Mesenchymal stem cell (in vitro differentiated cells and primary cell): ENCODE data around the gene SLC2A1.

Experiments used
- DNase-seq: peaks from one replicate; pipeline ENCODE4 v3.0.0-alpha.2; 2013
- H2AFZ ChIP-seq: one replicate; pipeline ENCODE4 v1.6.1; 2013; ENCODE audit warnings: low read depth, mild to moderate bottlenecking, control low read depth, inconsistent platforms, low read length, moderate library complexity
- H2AK5ac ChIP-seq: 2 replicates; pipeline ENCODE4 v1.6.1; 2013; ENCODE audit warnings: low read length, moderate library complexity, mild to moderate bottlenecking, inconsistent platforms; ENCODE audit not compliant: severe bottlenecking
- H2BK120ac ChIP-seq: one replicate; pipeline ENCODE4 v1.6.1; 2013; ENCODE audit warnings: low read depth, mild to moderate bottlenecking, inconsistent platforms, low read length, moderate library complexity
- H2BK12ac ChIP-seq, 2 experiments: one replicate each; pipeline ENCODE4 v1.6.1; 2013; ENCODE audit warnings: inconsistent platforms in 2 of 2, low read length in 2 of 2, mild to moderate bottlenecking in 2 of 2, moderate library complexity in 2 of 2, control low read depth in 1 of 2
- H2BK15ac ChIP-seq: one replicate; pipeline ENCODE4 v1.6.1; 2013; ENCODE audit warnings: mild to moderate bottlenecking, low read depth, inconsistent platforms; ENCODE audit not compliant: poor library complexity, severe bottlenecking
- H2BK5ac ChIP-seq: 2 replicates; pipeline ENCODE4 v1.6.1; 2013; ENCODE audit warnings: low read depth, mild to moderate bottlenecking, low read length, control low read depth, inconsistent platforms; ENCODE audit not compliant: poor library complexity, severe bottlenecking
- H3K14ac ChIP-seq, 2 experiments: one replicate each; pipeline ENCODE4 v1.6.1; 2013; ENCODE audit warnings: inconsistent platforms in 2 of 2, low read length in 2 of 2, control low read depth in 1 of 2, mild to moderate bottlenecking in 1 of 2, moderate library complexity in 1 of 2
- H3K18ac ChIP-seq, 2 experiments: one replicate each; pipeline ENCODE4 v1.6.1; 2013; ENCODE audit warnings: inconsistent platforms in 2 of 2, low read length in 2 of 2, control low read depth in 1 of 2, low read depth in 1 of 2, mild to moderate bottlenecking in 1 of 2
- H3K23ac ChIP-seq, 2 experiments: one replicate each; pipeline ENCODE4 v1.6.1; 2013; ENCODE audit warnings: inconsistent platforms in 2 of 2, low read length in 2 of 2, mild to moderate bottlenecking in 2 of 2, moderate library complexity in 2 of 2, control low read depth in 1 of 2
- H3K27ac ChIP-seq: 2 replicates; pipeline ENCODE4 v1.5.1; 2013; ENCODE audit warnings: mild to moderate bottlenecking, moderate library complexity, low read length, control low read depth, inconsistent platforms; ENCODE audit not compliant: poor library complexity, severe bottlenecking
- H3K27me3 ChIP-seq, 2 experiments: 2 replicates each; pipeline versions ENCODE4 v1.6.1 to v1.7.0; 2013; ENCODE audit warnings: low read length in 2 of 2, mild to moderate bottlenecking in 2 of 2, moderate library complexity in 2 of 2, control low read depth in 1 of 2, inconsistent platforms in 1 of 2; ENCODE audit not compliant: control insufficient read depth in 1 of 2, insufficient read depth in 1 of 2
- H3K36me3 ChIP-seq, 2 experiments: 2 replicates each; pipeline versions ENCODE4 v1.6.1 to v1.7.0; 2013; ENCODE audit warnings: low read length in 2 of 2, control low read depth in 1 of 2, inconsistent platforms in 1 of 2, low read depth in 1 of 2, mild to moderate bottlenecking in 1 of 2; ENCODE audit not compliant: insufficient read depth in 2 of 2, control insufficient read depth in 1 of 2
- H3K4ac ChIP-seq, 2 experiments: one replicate each; pipeline ENCODE4 v1.6.1; 2013; ENCODE audit warnings: inconsistent platforms in 2 of 2, low read length in 2 of 2, mild to moderate bottlenecking in 2 of 2, moderate library complexity in 2 of 2, control low read depth in 1 of 2, low read depth in 1 of 2
- H3K4me1 ChIP-seq: 2 replicates; pipeline ENCODE4 v1.6.1; 2013; ENCODE audit warnings: low read depth, low read length, control low read depth; ENCODE audit not compliant: control insufficient read depth, insufficient read depth
- H3K4me2 ChIP-seq: 2 replicates; pipeline ENCODE4 v1.6.1; 2013; ENCODE audit warnings: low read length, mild to moderate bottlenecking, inconsistent platforms; ENCODE audit not compliant: poor library complexity, severe bottlenecking
- H3K4me3 ChIP-seq, 2 experiments: 2 replicates each; pipeline versions ENCODE4 v1.5.1 to v1.7.0; 2013; ENCODE audit warnings: low read length in 2 of 2, mild to moderate bottlenecking in 2 of 2, control low read depth in 1 of 2, low read depth in 1 of 2; ENCODE audit not compliant: insufficient read depth in 1 of 2
- H3K79me1 ChIP-seq: replicated peaks from 2 replicates; pipeline ENCODE4 v1.6.1; 2013; ENCODE audit warnings: mild to moderate bottlenecking, control low read depth, low read length, inconsistent platforms; ENCODE audit not compliant: poor library complexity, severe bottlenecking
- H3K9ac ChIP-seq: 2 replicates; pipeline ENCODE4 v1.7.0; 2013; ENCODE audit warnings: mild to moderate bottlenecking, low read length, moderate library complexity
- H3K9me3 ChIP-seq: 2 replicates; pipeline ENCODE4 v1.7.0; 2013; ENCODE audit warnings: mild to moderate bottlenecking, low read length; ENCODE audit not compliant: control insufficient read depth
- H4K8ac ChIP-seq: one replicate; pipeline ENCODE4 v1.6.1; 2013; ENCODE audit warnings: inconsistent platforms, mild to moderate bottlenecking, low read length, moderate library complexity
- H4K91ac ChIP-seq: one replicate; pipeline ENCODE4 v1.6.1; 2013; ENCODE audit warnings: mild to moderate bottlenecking, low read length, inconsistent platforms
- WGBS: methylation state at CpG from one replicate; pipeline ENCODE4 v1.1.7; 2013; ENCODE audit warnings: mixed read lengths; 5-methylcytosine and 5-hydroxymethylcytosine counted together

SLC2A1 gene

DNA sequence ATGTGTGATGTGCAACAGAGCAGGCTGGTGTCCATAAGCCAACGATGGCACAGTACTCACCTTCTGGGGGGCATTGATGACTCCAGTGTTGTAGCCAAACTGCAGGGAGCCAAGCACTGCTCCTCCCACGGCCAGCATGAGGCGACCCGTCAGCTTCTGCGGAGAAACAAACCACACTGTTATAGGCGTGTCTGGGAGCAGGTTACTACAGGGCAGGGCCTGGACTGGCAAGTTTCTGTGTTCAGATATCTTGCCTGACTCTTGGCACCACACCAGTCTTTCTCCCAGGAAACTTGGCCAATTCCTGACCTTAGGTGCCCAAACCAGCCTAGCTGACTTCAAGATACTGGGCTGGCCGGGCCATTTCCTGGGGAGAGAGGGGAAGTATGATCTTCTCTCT, 15.5 kb downstream of the SLC2A1 start:
- Histone ChIP-seq H2BK5ac (no peak overlapping the region), H3K27ac (peak overlapping the region; percentile 87), H3K27me3 (no peaks in the 10 kb centered on the region), H2AK5ac (peak overlapping the region; percentile 29), H3K9me3 (no peaks in the 10 kb centered on the region), H4K8ac (no peak overlapping the region), H3K4me3 (no peak overlapping the region), H3K14ac (no peak overlapping the region), H3K79me1 (peaks cover 19% of the 10 kb centered on the region), H3K36me3 (peaks cover 0 to 64% of the 10 kb centered on the region in 2 experiments), H2AFZ (no peak overlapping the region), H3K4me2 (no peak overlapping the region), H2BK120ac (peak overlapping the region; percentile 42), H3K9ac (no peak overlapping the region), H3K4ac (peak overlapping the region in 1 of 2 experiments; percentile 37), H4K91ac (peak overlapping the region; percentile 90), H2BK15ac (peak overlapping the region; percentile 73), H3K23ac (no peak overlapping the region), H3K4me1 (peaks cover 65% of the 10 kb centered on the region), H2BK12ac (peak overlapping the region; percentile 27 to 59), H3K18ac (peak overlapping the region in 1 of 2 experiments; percentile 14)
- 95% methylated on average over 7 of the region's 7 CpGs for WGBS
- DNase-seq = no peak

DNA sequence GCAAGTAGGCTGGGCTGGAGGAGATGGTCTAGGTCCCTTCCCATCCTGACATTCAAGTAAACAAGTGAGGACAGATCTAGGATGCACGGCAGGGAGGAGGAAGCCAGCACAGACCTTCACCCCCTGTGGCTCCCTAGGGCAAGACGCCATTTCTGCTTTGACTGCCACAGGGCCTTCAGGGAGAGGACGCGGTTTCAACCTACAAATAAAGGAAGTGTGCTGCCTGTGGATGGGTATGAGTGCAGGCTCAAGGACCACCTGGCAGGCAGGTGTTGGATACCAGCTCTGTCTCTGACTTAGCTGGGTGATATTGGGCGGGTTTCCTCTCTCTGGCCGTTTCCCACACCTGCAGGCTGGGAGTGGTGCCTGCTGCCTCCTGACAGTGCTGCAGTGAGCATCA, 16.2 kb downstream of the SLC2A1 start:
- no peak overlapping the region for H2AFZ ChIP-seq
- H3K4me2 ChIP-seq = no peak overlapping the region
- H3K4me1 ChIP-seq = peaks cover 64% of the 10 kb centered on the region
- H3K27me3 ChIP-seq = no peaks in the 10 kb centered on the region
- peaks cover 19% of the 10 kb centered on the region for H3K79me1 ChIP-seq
- H3K9me3 ChIP-seq = no peaks in the 10 kb centered on the region
- peak overlapping the region; percentile 76 to 97 for H3K18ac ChIP-seq
- peak overlapping the region; percentile 94 for H2AK5ac ChIP-seq
- H3K27ac ChIP-seq = peak overlapping the region; percentile 87
- H3K4ac ChIP-seq = peak overlapping the region; percentile 10 to 77
- H3K23ac ChIP-seq = no peak overlapping the region
- 84% methylated on average over 6 of the region's 6 CpGs for WGBS
- peak overlapping the region; percentile 71 for H2BK120ac ChIP-seq
- no peak overlapping the region for H3K9ac ChIP-seq
- no peak for DNase-seq
- peak overlapping the region; percentile 37 to 82 for H2BK12ac ChIP-seq
- H3K36me3 ChIP-seq = peaks cover 0 to 65% of the 10 kb centered on the region in 2 experiments
- H4K8ac ChIP-seq = peak overlapping the region; percentile 21
- H2BK5ac ChIP-seq = no peak overlapping the region
- peak overlapping the region; percentile 90 for H2BK15ac ChIP-seq
- H3K14ac ChIP-seq = peak overlapping the region in 1 of 2 experiments; percentile 9
- H3K4me3 ChIP-seq = no peak overlapping the region
- H4K91ac ChIP-seq = peak overlapping the region; percentile 40

DNA sequence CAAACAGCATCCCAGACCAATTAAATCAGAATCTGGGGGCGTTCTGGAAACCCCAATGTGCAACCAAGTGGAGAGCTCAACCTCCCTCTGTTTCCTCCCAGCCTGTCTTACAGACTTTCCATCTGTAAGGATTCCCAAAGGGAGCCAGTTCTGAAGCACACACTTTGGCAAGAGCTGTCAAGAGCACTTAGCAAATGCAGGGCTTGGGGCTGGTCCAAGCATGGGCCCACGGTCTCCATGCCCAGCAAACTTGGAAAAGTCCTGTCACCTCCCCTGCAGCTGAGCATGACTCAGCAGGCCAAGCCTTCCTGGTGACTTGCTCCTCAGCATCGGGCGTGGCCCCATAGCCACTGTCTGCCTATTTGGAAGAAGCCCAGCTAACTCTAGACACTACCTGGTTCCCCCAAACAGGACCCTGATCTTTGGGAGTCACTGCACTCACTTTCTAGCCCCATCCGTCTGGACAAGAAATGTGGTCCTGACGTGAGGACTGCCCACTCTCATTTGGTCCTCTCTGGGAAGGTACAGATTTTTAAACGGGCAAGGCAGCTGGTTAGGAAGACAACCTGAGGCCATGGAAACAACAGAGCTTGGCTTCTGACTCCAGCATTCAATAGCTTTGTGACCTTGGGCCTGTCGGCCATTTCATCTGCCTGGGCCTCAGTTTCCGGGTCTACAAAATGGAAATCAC, 16.9 kb downstream of the SLC2A1 start:
- H4K91ac ChIP-seq = peak overlapping the region; percentile 40
- H3K36me3 ChIP-seq = peaks cover 0 to 69% of the 10 kb centered on the region in 2 experiments
- no peak overlapping the region for H3K14ac ChIP-seq
- WGBS = 67% methylated on average over 9 of the region's 9 CpGs
- H3K4me3 ChIP-seq = peak overlapping the region in 1 of 2 experiments; percentile 25
- H3K27me3 ChIP-seq = no peaks in the 10 kb centered on the region
- DNase-seq = peak; percentile 90
- peak overlapping the region; percentile 76 to 97 for H3K18ac ChIP-seq
- peak overlapping the region; percentile 37 to 82 for H2BK12ac ChIP-seq
- peak overlapping the region; percentile 76 for H2BK5ac ChIP-seq
- H2AK5ac ChIP-seq = peak overlapping the region; percentile 94
- H3K9ac ChIP-seq = peak overlapping the region; percentile 14
- no peak overlapping the region for H2AFZ ChIP-seq
- peaks cover 24% of the 10 kb centered on the region for H3K79me1 ChIP-seq
- peaks cover 71% of the 10 kb centered on the region for H3K4me1 ChIP-seq
- peak overlapping the region; percentile 66 for H4K8ac ChIP-seq
- peak overlapping the region; percentile 87 for H3K27ac ChIP-seq
- no peaks in the 10 kb centered on the region for H3K9me3 ChIP-seq
- H3K4me2 ChIP-seq = no peak overlapping the region
- H3K23ac ChIP-seq = no peak overlapping the region
- peak overlapping the region; percentile 71 for H2BK120ac ChIP-seq
- H3K4ac ChIP-seq = peak overlapping the region; percentile 80 to 94
- no peak overlapping the region for H2BK15ac ChIP-seq

DNA sequence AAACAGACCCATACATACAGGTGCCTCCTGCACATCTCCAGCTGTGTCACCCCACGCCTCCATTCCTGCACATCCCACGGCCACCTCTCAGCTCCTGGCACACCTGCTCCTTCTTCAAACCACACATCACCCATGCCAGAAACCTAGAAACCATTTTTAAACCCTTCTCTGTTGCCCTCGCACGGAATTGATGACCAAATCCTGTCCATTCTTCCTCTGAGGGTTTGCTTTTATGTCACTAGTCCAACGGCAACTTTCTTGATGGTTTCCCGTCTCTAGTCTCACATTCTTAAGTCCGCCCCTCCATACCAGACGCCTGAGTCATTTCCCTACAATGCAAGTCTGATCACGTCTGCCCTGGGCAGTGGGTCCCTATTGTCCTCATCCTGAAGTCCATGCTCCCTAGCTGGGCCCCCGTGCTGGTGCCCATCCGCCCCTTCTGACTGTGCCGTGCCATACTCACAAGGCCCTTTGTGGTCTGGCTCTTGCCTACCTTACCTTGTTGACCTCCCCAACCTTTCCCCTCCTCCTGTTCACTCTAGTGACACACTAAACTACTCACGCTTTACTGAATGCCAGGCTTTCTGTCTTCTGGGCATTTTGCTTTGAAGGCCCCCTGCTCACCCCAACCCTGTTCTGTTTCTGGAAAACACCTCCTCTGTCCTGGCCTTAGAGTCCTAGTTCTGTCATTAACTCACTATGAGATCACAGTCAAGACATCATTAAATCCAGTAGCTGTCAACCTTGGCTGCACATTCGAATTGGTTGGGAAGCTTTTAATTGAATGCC, 17.6 kb downstream of the SLC2A1 start:
- Histone ChIP-seq H4K91ac (peak overlapping the region; percentile 91), H3K27me3 (no peaks in the 10 kb centered on the region), H2AK5ac (peak overlapping the region; percentile 94), H3K9ac (peak overlapping the region; percentile 14), H2BK12ac (peak overlapping the region; percentile 34 to 80), H3K14ac (peak overlapping the region in 1 of 2 experiments; percentile 44), H3K4me1 (peaks cover 72% of the 10 kb centered on the region), H2AFZ (no peak overlapping the region), H3K18ac (peak overlapping the region; percentile 79 to 97), H2BK5ac (peak overlapping the region; percentile 76), H2BK15ac (peak overlapping the region; percentile 73), H3K4me3 (peak overlapping the region in 1 of 2 experiments; percentile 25), H3K4ac (peak overlapping the region; percentile 81 to 94), H3K9me3 (no peaks in the 10 kb centered on the region), H4K8ac (peak overlapping the region; percentile 86), H3K27ac (peak overlapping the region; percentile 87), H3K4me2 (no peak overlapping the region), H3K36me3 (peaks cover 0 to 69% of the 10 kb centered on the region in 2 experiments), H3K79me1 (peaks cover 24% of the 10 kb centered on the region), H2BK120ac (peak overlapping the region; percentile 39), H3K23ac (no peak overlapping the region)
- DNase-seq = peak; percentile 95
- 20% methylated on average over 14 of the region's 14 CpGs for WGBS
